ENCODE data around the gene AK2.

GRCh38 chr1:33055210-33056008 lies 18.7 kb upstream of the AK2 start:
- TF ChIP-seq BCL11B (tag by site-specific recombination; IDR thresholded peaks at IDR 0.05; ENCODE audit: low read depth): no peak
- TF ChIP-seq ZNF138 (tag by site-specific recombination; IDR thresholded peaks at IDR 0.05; ENCODE audit: borderline replicate concordance): no peak
- TF ChIP-seq ZNF433 (tag by site-specific recombination; IDR thresholded peaks at IDR 0.05; ENCODE audit: low read depth): no peak
- no peak for TF ChIP-seq YY1 (tag by site-specific recombination; IDR thresholded peaks at IDR 0.05)
- no peak for TF ChIP-seq ZNF114 (tag by site-specific recombination; IDR thresholded peaks at IDR 0.05)
- no peak for TF ChIP-seq REPIN1 (tag by site-specific recombination; IDR thresholded peaks at IDR 0.05; ENCODE audit: low read depth)
- TF ChIP-seq CTCF (tag by site-specific recombination; IDR thresholded peaks at IDR 0.05): peak; percentile 66

All from HEK293 (cell line).